ENCODE measurements around the gene TENT4B.

GRCh38 chr16:50202926-50203624 is 50.0 kb downstream of the TENT4B start:
- TF ChIP-seq POLR2A (IDR thresholded peaks at IDR 0.05) (no peak), CTCF (IDR thresholded peaks at IDR 0.05) (no peak), POLR2AphosphoS5 (IDR thresholded peaks at IDR 0.05; ENCODE audit: insufficient read depth in 1 of 2, low read depth in 1 of 2) (peak; percentile 43 to 85)
